A549 (cell line): ENCODE measurements around the gene TP53BP2. TPM values are rescaled to one million over a fixed set of nuclear protein-coding genes. Genes with fewer than 3 reads are reported as not detected.

Experiments
- ATAC-seq, 2 experiments: fragments of 200-7000 bp in 1 of 2; fragments of >200 bp in 1 of 2; cut with Nextera tagmentation in 1 of 2; cut with Tn5 transposase in 1 of 2; 3 replicates each; pipeline versions ENCODE4 v1.8.0 to v1.9.1; 2018 to 2020; ENCODE audit warnings: mild to moderate bottlenecking in 1 of 2, moderate library complexity in 1 of 2
- CTCF ChIA-PET: fragments of 300-600 bp; sonication (Branson Sonifier 250); formaldehyde crosslinking; extraction: SDS; loops from one replicate; lab custom pipeline; 2021; ENCODE audit warnings: antibody characterized with exemption, inconsistent platforms; lab: Yijun Ruan, JAX
- POLR2A ChIA-PET: fragments of 350-600 bp; formaldehyde crosslinking; extraction: SDS; loops from one replicate; lab custom pipeline; 2021; ENCODE audit warnings: antibody characterized with exemption, inconsistent platforms; lab: Yijun Ruan, JAX
- DNase-seq, 2 experiments: peaks; one replicate each; pipeline versions ENCODE4 v3.0.0 to v3.0.0-alpha.2; 2011 to 2016; ENCODE audit warnings: low read depth in 1 of 2, low spot score in 1 of 2
- FAIRE-seq: peaks from 2 replicates; lab custom pipeline; 2011; peaks lifted over from hg19 to GRCh38; lab: Jason Lieb, UNC
- H3K27ac ChIP-seq, 2 experiments: fragments of >200 bp; sonication (Bioruptor Twin); formaldehyde crosslinking; 3 replicates each; pipeline ENCODE4 v1.5.1; 2016 to 2017
- H3K4me1 ChIP-seq: fragments of >200 bp; sonication (Bioruptor Twin); formaldehyde crosslinking; 3 replicates; pipeline ENCODE4 v1.6.1; 2016
- H3K4me2 ChIP-seq: fragments of >200 bp; sonication (Bioruptor Twin); formaldehyde crosslinking; 3 replicates; pipeline ENCODE4 v1.6.1; 2016
- H3K4me3 ChIP-seq: fragments of >200 bp; sonication (Bioruptor Twin); formaldehyde crosslinking; 3 replicates; pipeline ENCODE4 v1.5.1; 2016
- H3K9me3 ChIP-seq: fragments of >200 bp; sonication (Bioruptor Twin); formaldehyde crosslinking; 3 replicates; pipeline ENCODE4 v1.6.1; 2016
- ATOH8 ChIP-seq: fragments of 250-450 bp; sonication (Bioruptor Pico); IDR thresholded peaks from 2 replicates; pipeline ENCODE4 v1.5.0; 2020; ENCODE audit warnings: low read depth, mild to moderate bottlenecking, moderate library complexity
- CBX2 ChIP-seq: fragments of 200-600 bp; sonication (generic); IDR thresholded peaks from 2 replicates; pipeline ENCODE4 v1.6.1; 2016; ENCODE audit warnings: low read depth, mild to moderate bottlenecking, borderline replicate concordance
- CBX8 ChIP-seq: fragments of 200-600 bp; sonication (generic); IDR thresholded peaks from 2 replicates; pipeline ENCODE4 v1.6.1; 2016
- CEBPB ChIP-seq, 2 experiments: fragments of >200 bp in 1 of 2; sonication (Bioruptor Twin) in 1 of 2; formaldehyde crosslinking in 1 of 2; IDR thresholded peaks; 2 replicates each; pipeline ENCODE4 v1.6.1; 2012 to 2016
- CHD2 ChIP-seq: fragments of 150-350 bp; IDR thresholded peaks from 2 replicates; pipeline ENCODE4 v1.6.1; 2014; ENCODE audit warnings: low read length; ENCODE audit not compliant: partially characterized antibody
- CHD4 ChIP-seq: fragments of 200-600 bp; sonication (generic); IDR thresholded peaks from 2 replicates; pipeline ENCODE4 v1.6.1; 2016; ENCODE audit warnings: antibody characterized with exemption, mild to moderate bottlenecking, borderline replicate concordance
- CTCF ChIP-seq: fragments of >200 bp; sonication (Bioruptor Twin); formaldehyde crosslinking; IDR thresholded peaks from 3 replicates; pipeline ENCODE4 v1.5.1; 2016
- E2F6 ChIP-seq: IDR thresholded peaks from 2 replicates; pipeline ENCODE4 v1.6.1; 2012; ENCODE audit warnings: low read depth, borderline replicate concordance
- EHF ChIP-seq: fragments of 250-450 bp; sonication (Bioruptor Pico); IDR thresholded peaks from 2 replicates; pipeline ENCODE4 v1.5.0; 2020; ENCODE audit warnings: mild to moderate bottlenecking
- EHMT2 ChIP-seq: fragments of 200-600 bp; sonication (generic); IDR thresholded peaks from 2 replicates; pipeline ENCODE4 v1.6.1; 2016; ENCODE audit warnings: antibody characterized with exemption, low read depth, mild to moderate bottlenecking, moderate library complexity
- EP300 ChIP-seq, 2 experiments: fragments of >200 bp; sonication (Bioruptor Twin); formaldehyde crosslinking; IDR thresholded peaks; 2 replicates in 1 of 2; 3 replicates in 1 of 2; pipeline ENCODE4 v1.6.1; 2016 to 2017
- ESRRA ChIP-seq: fragments of 150-350 bp; IDR thresholded peaks from 2 replicates; pipeline ENCODE4 v1.6.1; 2014; ENCODE audit warnings: mild to moderate bottlenecking, low read length, borderline replicate concordance
- FOSB ChIP-seq: fragments of 250-450 bp; sonication (Bioruptor Pico); IDR thresholded peaks from 2 replicates; pipeline ENCODE4 v1.5.0; 2020; ENCODE audit warnings: mild to moderate bottlenecking, moderate library complexity
- FOXS1 ChIP-seq: fragments of 250-450 bp; sonication (Bioruptor Pico); IDR thresholded peaks from 2 replicates; pipeline ENCODE4 v1.5.0; 2020; ENCODE audit warnings: mild to moderate bottlenecking, moderate library complexity
- GATA3 ChIP-seq: IDR thresholded peaks from 2 replicates; pipeline ENCODE4 v1.6.1; 2012; ENCODE audit warnings: borderline replicate concordance
- HDAC2 ChIP-seq: fragments of 200-600 bp; sonication (generic); IDR thresholded peaks from 2 replicates; pipeline ENCODE4 v1.6.1; 2016
- HES2 ChIP-seq: fragments of >200 bp; sonication (Bioruptor Twin); formaldehyde crosslinking; IDR thresholded peaks from 2 replicates; pipeline ENCODE4 v1.6.1; 2016
- HMGXB4 ChIP-seq: fragments of 250-450 bp; sonication (Bioruptor Pico); IDR thresholded peaks from 2 replicates; pipeline ENCODE4 v1.5.0; 2021; ENCODE audit warnings: mild to moderate bottlenecking, moderate library complexity, borderline replicate concordance
- HOXA7 ChIP-seq: fragments of 250-450 bp; sonication (Bioruptor Pico); IDR thresholded peaks from 2 replicates; pipeline ENCODE4 v1.5.0; 2020; ENCODE audit warnings: mild to moderate bottlenecking, moderate library complexity
- HOXB13 ChIP-seq: fragments of 250-450 bp; sonication (Bioruptor Pico); IDR thresholded peaks from 2 replicates; pipeline ENCODE4 v1.5.0; 2020; ENCODE audit warnings: low read depth, mild to moderate bottlenecking, moderate library complexity
- JUN ChIP-seq, 2 experiments: fragments of >200 bp; sonication (Bioruptor Twin); formaldehyde crosslinking; IDR thresholded peaks; 2 replicates in 1 of 2; 3 replicates in 1 of 2; pipeline ENCODE4 v1.6.1; 2016 to 2017
- JUNB ChIP-seq: fragments of >200 bp; sonication (Bioruptor Twin); formaldehyde crosslinking; IDR thresholded peaks from 2 replicates; pipeline ENCODE4 v1.6.1; 2016
- KDM1A ChIP-seq: fragments of 200-600 bp; sonication (generic); IDR thresholded peaks from 2 replicates; pipeline ENCODE4 v1.6.1; 2016; ENCODE audit warnings: low read depth, mild to moderate bottlenecking
- KDM5A ChIP-seq: fragments of 200-600 bp; sonication (generic); IDR thresholded peaks from 2 replicates; pipeline ENCODE4 v1.6.1; 2016; ENCODE audit warnings: antibody characterized with exemption, mild to moderate bottlenecking
- MAX ChIP-seq: IDR thresholded peaks from 2 replicates; pipeline ENCODE4 v1.6.1; 2012
- PHF8 ChIP-seq: fragments of 200-600 bp; sonication (generic); IDR thresholded peaks from 2 replicates; pipeline ENCODE4 v1.6.1; 2016; ENCODE audit warnings: low read depth, mild to moderate bottlenecking, antibody characterized with exemption, moderate library complexity, borderline replicate concordance
- RAD21 ChIP-seq, 2 experiments: fragments of >200 bp in 1 of 2; sonication (Bioruptor Twin) in 1 of 2; formaldehyde crosslinking in 1 of 2; IDR thresholded peaks in 1 of 2; conservative IDR thresholded peaks in 1 of 2; 2 replicates in 1 of 2; 3 replicates in 1 of 2; pipeline ENCODE4 v1.6.1; 2012 to 2018; ENCODE audit warnings: inconsistent platforms in 1 of 2
- RFX5 ChIP-seq: fragments of 450-650 bp; IDR thresholded peaks from 2 replicates; pipeline ENCODE4 v1.7.1; 2014; ENCODE audit warnings: antibody characterized with exemption, mild to moderate bottlenecking, moderate library complexity
- RNF2 ChIP-seq: fragments of 200-600 bp; sonication (generic); IDR thresholded peaks from 2 replicates; pipeline ENCODE4 v1.6.1; 2016; ENCODE audit warnings: low read depth, mild to moderate bottlenecking, antibody characterized with exemption, moderate library complexity, borderline replicate concordance
- SMC3 ChIP-seq: fragments of >200 bp; sonication (Bioruptor Twin); formaldehyde crosslinking; IDR thresholded peaks from 3 replicates; pipeline ENCODE4 v1.6.1; 2018; ENCODE audit warnings: inconsistent platforms
- SREBF2 ChIP-seq: fragments of 450-650 bp; IDR thresholded peaks from 2 replicates; pipeline ENCODE4 v1.6.1; 2014; ENCODE audit warnings: mild to moderate bottlenecking, moderate library complexity
- TFCP2L1 ChIP-seq: fragments of 250-450 bp; sonication (Bioruptor Pico); IDR thresholded peaks from 2 replicates; pipeline ENCODE4 v1.5.0; 2021; ENCODE audit warnings: mild to moderate bottlenecking
- TP53 ChIP-seq: fragments of 250-450 bp; sonication (Bioruptor Pico); IDR thresholded peaks from 2 replicates; pipeline ENCODE4 v1.5.0; 2021; ENCODE audit warnings: mild to moderate bottlenecking, moderate library complexity
- ZSCAN20 ChIP-seq: fragments of 250-450 bp; sonication (Bioruptor Pico); IDR thresholded peaks from 2 replicates; pipeline ENCODE4 v1.8.0; 2022; ENCODE audit warnings: mild to moderate bottlenecking, moderate library complexity
- WGBS: methylation state at CpG from one replicate; pipeline ENCODE4 v1.1.6; 2017; ENCODE audit errors: missing lambda C conversion rate; 5-methylcytosine and 5-hydroxymethylcytosine counted together
- polyA plus RNA-seq, 4 experiments: library from polyadenylated mRNA; depleted of rRNA in 3 of 4; stranded (reverse); fragments of >200 nt; fragmentation: RNase III in 1 of 4; extraction: RNeasy Plus Mini Kit Qiagen cat#74134 plus additional on column Dnase treatment in 1 of 4; gene quantifications; 2 replicates in 3 of 4; 3 replicates in 1 of 4; pipeline ENCODE4 v1.2.3, GENCODE V29; 2011 to 2017

Gene TP53BP2
- polyA plus RNA-seq, 2 of the 4 experiments (the other 2 are of a cell fraction): 14.0 to 33.5 TPM

GRCh38 chr1:223748773-223749733 is 96.7 kb downstream of the TP53BP2 start:
- peak; percentile 61 to 83 for ATAC-seq
- FAIRE-seq: no peak
- CTCF ChIA-PET: interaction anchor here (0.5 to 10.9 kb wide), 27 partner anchors 12 to 489 kb away, joined by 3 to 122 read pairs (median 5); partner anchors contain the start of gene CAPN2
- no peak for TF ChIP-seq FOXS1
- TF ChIP-seq HES2: no peak
- no peak for TF ChIP-seq EHF (CRISPR knock-in tag)
- TF ChIP-seq EHMT2: no peak
- TF ChIP-seq RAD21 (conservative IDR thresholded peaks at IDR 0.05 in 1 of 2, IDR thresholded peaks at IDR 0.05 in 1 of 2): peak; percentile 68 to 91
- TF ChIP-seq JUN (IDR thresholded peaks at IDR 0.05): peak in 1 of 2 experiments; percentile 29; a peak in 1 of 5 replicates
- TF ChIP-seq KDM5A: no peak
- TF ChIP-seq MAX: no peak
- TF ChIP-seq CBX2: no peak
- TF ChIP-seq FOSB: no peak
- TF ChIP-seq HOXB13: no peak
- no peak for TF ChIP-seq CHD4
- no peak for TF ChIP-seq HOXA7 (CRISPR knock-in tag)
- no peak for TF ChIP-seq KDM1A
- TF ChIP-seq TP53 (CRISPR knock-in tag): no peak
- TF ChIP-seq ESRRA: no peak
- no peak for TF ChIP-seq SREBF2
- no peak for TF ChIP-seq PHF8
- no peak for TF ChIP-seq JUNB
- TF ChIP-seq CBX8: no peak
- TF ChIP-seq CHD2: no peak
- TF ChIP-seq ATOH8 (CRISPR knock-in tag): no peak
- no peak for TF ChIP-seq RNF2
- TF ChIP-seq GATA3: no peak
- TF ChIP-seq EP300 (IDR thresholded peaks at IDR 0.05): no peak
- TF ChIP-seq CTCF: peak; percentile 95
- TF ChIP-seq SMC3: peak; percentile 99
- TF ChIP-seq E2F6: peak; percentile 19; the same call in 1 of the 2 replicates
- no peak for TF ChIP-seq ZSCAN20 (CRISPR knock-in tag)
- TF ChIP-seq HMGXB4: no peak
- TF ChIP-seq TFCP2L1: no peak
- no peak for TF ChIP-seq HDAC2
- no peak for TF ChIP-seq RFX5
- TF ChIP-seq CEBPB (IDR thresholded peaks at IDR 0.05): no peak

More at GRCh38 chr1:223748773-223749733, 96.7 kb downstream of the TP53BP2 start:
- DNase-seq: peak; percentile 54 to 67
- 27% methylated on average over 49 of the region's 61 CpGs for WGBS
- peaks cover 36% of the 10 kb centered on the region for H3K4me1 ChIP-seq
- POLR2A ChIA-PET: interaction anchor here (1.0 to 2.5 kb wide), 4 partner anchors 22 to 48 kb away, joined by 3 to 14 read pairs (median 6); partner anchors contain the start of gene CAPN2
- H3K27ac ChIP-seq: peak overlapping the region; percentile 80 to 81
- H3K4me3 ChIP-seq: peak overlapping the region; percentile 18; the same call in 2 of the 3 replicates
- peak overlapping the region; percentile 75 for H3K4me2 ChIP-seq
- H3K9me3 ChIP-seq: no peaks in the 10 kb centered on the region
